Measurements from ENCODE around the gene CEACAM20. TPM values are rescaled to one million over a fixed set of nuclear protein-coding genes. Genes with fewer than 3 reads are reported as not detected.

The CEACAM20 gene
- total RNA-seq, 1 donor from 2014 or later: not detected

- H3K9me3 ChIP-seq (ENCODE audit: low read depth): no peaks in the 10 kb centered on the region
- H3K4me3 ChIP-seq: no peak overlapping the region
- no peak for DNase-seq (ENCODE audit: low spot score)
- H3K36me3 ChIP-seq: no peaks in the 10 kb centered on the region
- H3K27me3 ChIP-seq: no peaks in the 10 kb centered on the region
- H3K27ac Mint-ChIP-seq: no peak overlapping the region
- peaks cover 2% of the 10 kb centered on the region for H3K27me3 Mint-ChIP-seq (ENCODE audit: insufficient read depth, low read depth)
- no peaks in the 10 kb centered on the region for H4K20me1 ChIP-seq (ENCODE audit: low read depth)
- no peaks in the 10 kb centered on the region for H3K4me1 Mint-ChIP-seq
- TF ChIP-seq, protein P1, sequence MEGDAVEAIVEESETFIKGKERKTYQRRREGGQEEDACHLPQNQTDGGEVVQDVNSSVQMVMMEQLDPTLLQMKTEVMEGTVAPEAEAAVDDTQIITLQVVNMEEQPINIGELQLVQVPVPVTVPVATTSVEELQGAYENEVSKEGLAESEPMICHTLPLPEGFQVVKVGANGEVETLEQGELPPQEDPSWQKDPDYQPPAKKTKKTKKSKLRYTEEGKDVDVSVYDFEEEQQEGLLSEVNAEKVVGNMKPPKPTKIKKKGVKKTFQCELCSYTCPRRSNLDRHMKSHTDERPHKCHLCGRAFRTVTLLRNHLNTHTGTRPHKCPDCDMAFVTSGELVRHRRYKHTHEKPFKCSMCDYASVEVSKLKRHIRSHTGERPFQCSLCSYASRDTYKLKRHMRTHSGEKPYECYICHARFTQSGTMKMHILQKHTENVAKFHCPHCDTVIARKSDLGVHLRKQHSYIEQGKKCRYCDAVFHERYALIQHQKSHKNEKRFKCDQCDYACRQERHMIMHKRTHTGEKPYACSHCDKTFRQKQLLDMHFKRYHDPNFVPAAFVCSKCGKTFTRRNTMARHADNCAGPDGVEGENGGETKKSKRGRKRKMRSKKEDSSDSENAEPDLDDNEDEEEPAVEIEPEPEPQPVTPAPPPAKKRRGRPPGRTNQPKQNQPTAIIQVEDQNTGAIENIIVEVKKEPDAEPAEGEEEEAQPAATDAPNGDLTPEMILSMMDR (IDR thresholded peaks at IDR 0.05): no peak
- TF ChIP-seq EZH2phosphoT487 (IDR thresholded peaks at IDR 0.05) (no peak), EZH2 (IDR thresholded peaks at IDR 0.05) (no peak)
- H3K9ac ChIP-seq: no peak overlapping the region
- peaks cover 3% of the 10 kb centered on the region for H3K9me3 Mint-ChIP-seq
- H3F3A ChIP-seq (ENCODE audit: low read depth): no peaks in the 10 kb centered on the region
- no peak overlapping the region for H2AFZ ChIP-seq (replicated peaks)
- no peak overlapping the region for H3K4me2 ChIP-seq
- H3K4me1 ChIP-seq: no peaks in the 10 kb centered on the region
- no peak overlapping the region for H3K4me3 Mint-ChIP-seq
- no peak overlapping the region for H3K27ac ChIP-seq
- no peaks in the 10 kb centered on the region for H3K36me3 Mint-ChIP-seq
- no peaks in the 10 kb centered on the region for H3K79me2 ChIP-seq (ENCODE audit: low read depth)
Observed at GRCh38 chr19:44525721-44526430, 3.6 kb downstream of the CEACAM20 start.

- H3F3A ChIP-seq (ENCODE audit: low read depth): no peaks in the 10 kb centered on the region
- no peak overlapping the region for H3K4me3 ChIP-seq
- H3K4me1 ChIP-seq: no peaks in the 10 kb centered on the region
- H3K27ac ChIP-seq: no peak overlapping the region
- no peak overlapping the region for H3K4me2 ChIP-seq
- Mint-ChIP-seq H3K36me3 (no peaks in the 10 kb centered on the region), H3K27ac (no peak overlapping the region), H3K9me3 (peaks cover 3% of the 10 kb centered on the region), H3K4me1 (no peaks in the 10 kb centered on the region), H3K4me3 (no peak overlapping the region), H3K27me3 (ENCODE audit: insufficient read depth, low read depth) (peaks cover 2% of the 10 kb centered on the region)
- no peak for DNase-seq (ENCODE audit: low spot score)
- no peaks in the 10 kb centered on the region for H4K20me1 ChIP-seq (ENCODE audit: low read depth)
- no peaks in the 10 kb centered on the region for H3K36me3 ChIP-seq
- TF ChIP-seq, protein P1 (IDR thresholded peaks at IDR 0.05): no peak
- TF ChIP-seq EZH2phosphoT487 (IDR thresholded peaks at IDR 0.05) (no peak), EZH2 (IDR thresholded peaks at IDR 0.05) (no peak)
- H3K79me2 ChIP-seq (ENCODE audit: low read depth): no peaks in the 10 kb centered on the region
- no peaks in the 10 kb centered on the region for H3K9me3 ChIP-seq (ENCODE audit: low read depth)
- H3K27me3 ChIP-seq: peaks cover 8% of the 10 kb centered on the region
- no peak overlapping the region for H2AFZ ChIP-seq (replicated peaks)
- no peak overlapping the region for H3K9ac ChIP-seq
Observed at GRCh38 chr19:44521370-44521769, 8.1 kb downstream of the CEACAM20 start.

- peaks cover 8% of the 10 kb centered on the region for H3K27me3 ChIP-seq
- Mint-ChIP-seq H3K9me3 (peaks cover 10% of the 10 kb centered on the region), H3K27ac (no peak overlapping the region), H3K4me1 (no peaks in the 10 kb centered on the region), H3K36me3 (no peaks in the 10 kb centered on the region), H3K27me3 (ENCODE audit: insufficient read depth, low read depth) (no peaks in the 10 kb centered on the region), H3K4me3 (no peak overlapping the region)
- no peak overlapping the region for H3K27ac ChIP-seq
- no peak overlapping the region for H3K9ac ChIP-seq
- H3K79me2 ChIP-seq (ENCODE audit: low read depth): no peaks in the 10 kb centered on the region
- H3F3A ChIP-seq (ENCODE audit: low read depth): no peaks in the 10 kb centered on the region
- no peaks in the 10 kb centered on the region for H3K36me3 ChIP-seq
- H2AFZ ChIP-seq (replicated peaks): no peak overlapping the region
- DNase-seq (ENCODE audit: low spot score): no peak
- no peak overlapping the region for H3K4me3 ChIP-seq
- TF ChIP-seq EZH2phosphoT487 (IDR thresholded peaks at IDR 0.05) (no peak), EZH2 (IDR thresholded peaks at IDR 0.05) (no peak)
- TF ChIP-seq, protein P1 (IDR thresholded peaks at IDR 0.05): no peak
- no peaks in the 10 kb centered on the region for H3K4me1 ChIP-seq
- no peak overlapping the region for H3K4me2 ChIP-seq
- no peaks in the 10 kb centered on the region for H4K20me1 ChIP-seq (ENCODE audit: low read depth)
- no peaks in the 10 kb centered on the region for H3K9me3 ChIP-seq (ENCODE audit: low read depth)
Observed at GRCh38 chr19:44517146-44517545, 12.3 kb downstream of the CEACAM20 start.
